ENCODE results near the gene ALKBH4. TPM values are rescaled to one million over a fixed set of nuclear protein-coding genes. Genes with fewer than 3 reads are reported as not detected.
"Not testable (repeated sequence)": the region's sequence is repeated elsewhere in the genome, so short reads cannot be mapped to it uniquely, and the experiment has no call there.

The ALKBH4 gene
- total and polyA plus RNA-seq, 2 donors from 2014 or later = 14.0 to 15.4 TPM

- H3K4me1 ChIP-seq (ENCODE audit: control insufficient read depth in 2 of 3, insufficient read depth in 2 of 3, low read depth in 1 of 3, low read length in 3 of 3); H3K36me3 ChIP-seq (ENCODE audit: control insufficient read depth in 2 of 3, insufficient read depth in 3 of 3, low read length in 3 of 3); H3K27ac ChIP-seq (ENCODE audit: low read depth in 2 of 2, low read length in 2 of 2); H3K9ac ChIP-seq (ENCODE audit: low read length in 3 of 3); H3K9me3 ChIP-seq (ENCODE audit: control insufficient read depth in 2 of 3, insufficient read depth in 1 of 3, low read length in 3 of 3); FAIRE-seq; intact Hi-C loops (cut with DNase I); H3K27me3 ChIP-seq (ENCODE audit: control insufficient read depth, insufficient read depth, low read length); H3K4me3 ChIP-seq (ENCODE audit: low read length in 3 of 3): not testable (repeated sequence)
- DNase-seq = peak in 1 of 5 donors; percentile 83
Measured at GRCh38 chr7:102490529-102491075, 25.9 kb upstream of the ALKBH4 start.

GRCh38 chr7:102484317-102484716 is 19.7 kb upstream of the ALKBH4 start:
- FAIRE-seq; DNase-seq; H3K4me3 ChIP-seq (ENCODE audit: low read length in 3 of 3); H3K4me1 ChIP-seq (ENCODE audit: control insufficient read depth in 2 of 3, insufficient read depth in 2 of 3, low read depth in 1 of 3, low read length in 3 of 3); H3K27ac ChIP-seq (ENCODE audit: low read depth in 2 of 2, low read length in 2 of 2); H3K9me3 ChIP-seq (ENCODE audit: control insufficient read depth in 2 of 3, insufficient read depth in 1 of 3, low read length in 3 of 3); intact Hi-C loops (cut with DNase I); H3K9ac ChIP-seq (ENCODE audit: low read length in 3 of 3); H3K27me3 ChIP-seq (ENCODE audit: control insufficient read depth, insufficient read depth, low read length); H3K36me3 ChIP-seq (ENCODE audit: control insufficient read depth in 2 of 3, insufficient read depth in 3 of 3, low read length in 3 of 3): not testable (repeated sequence)

- H3K4me1 ChIP-seq (ENCODE audit: control insufficient read depth in 2 of 3, insufficient read depth in 2 of 3, low read depth in 1 of 3, low read length in 3 of 3); H3K27ac ChIP-seq (ENCODE audit: low read depth in 2 of 2, low read length in 2 of 2); H3K9ac ChIP-seq (ENCODE audit: low read length in 3 of 3); H3K27me3 ChIP-seq (ENCODE audit: control insufficient read depth, insufficient read depth, low read length); H3K9me3 ChIP-seq (ENCODE audit: control insufficient read depth in 2 of 3, insufficient read depth in 1 of 3, low read length in 3 of 3); DNase-seq; H3K36me3 ChIP-seq (ENCODE audit: control insufficient read depth in 2 of 3, insufficient read depth in 3 of 3, low read length in 3 of 3); intact Hi-C loops (cut with DNase I); H3K4me3 ChIP-seq (ENCODE audit: low read length in 3 of 3); FAIRE-seq: not testable (repeated sequence)
Measured at GRCh38 chr7:102481962-102482361, 17.3 kb upstream of the ALKBH4 start.

- H3K9me3 ChIP-seq (ENCODE audit: control insufficient read depth in 2 of 3, insufficient read depth in 1 of 3, low read length in 3 of 3); H3K4me1 ChIP-seq (ENCODE audit: control insufficient read depth in 2 of 3, insufficient read depth in 2 of 3, low read depth in 1 of 3, low read length in 3 of 3); H3K4me3 ChIP-seq (ENCODE audit: low read length in 3 of 3); FAIRE-seq; H3K27me3 ChIP-seq (ENCODE audit: control insufficient read depth, insufficient read depth, low read length); intact Hi-C loops (cut with DNase I); H3K9ac ChIP-seq (ENCODE audit: low read length in 3 of 3); H3K36me3 ChIP-seq (ENCODE audit: control insufficient read depth in 2 of 3, insufficient read depth in 3 of 3, low read length in 3 of 3); H3K27ac ChIP-seq (ENCODE audit: low read depth in 2 of 2, low read length in 2 of 2): not testable (repeated sequence)
- peak in 1 of 5 donors; percentile 50 for DNase-seq
Measured at GRCh38 chr7:102479982-102480637, 15.4 kb upstream of the ALKBH4 start.

GRCh38 chr7:102479209-102479584 is 14.5 kb upstream of the ALKBH4 start:
- H3K36me3 ChIP-seq (ENCODE audit: control insufficient read depth in 2 of 3, insufficient read depth in 3 of 3, low read length in 3 of 3); H3K27me3 ChIP-seq (ENCODE audit: control insufficient read depth, insufficient read depth, low read length); H3K9me3 ChIP-seq (ENCODE audit: control insufficient read depth in 2 of 3, insufficient read depth in 1 of 3, low read length in 3 of 3); DNase-seq; intact Hi-C loops (cut with DNase I); H3K27ac ChIP-seq (ENCODE audit: low read depth in 2 of 2, low read length in 2 of 2); H3K4me1 ChIP-seq (ENCODE audit: control insufficient read depth in 2 of 3, insufficient read depth in 2 of 3, low read depth in 1 of 3, low read length in 3 of 3); FAIRE-seq; H3K9ac ChIP-seq (ENCODE audit: low read length in 3 of 3); H3K4me3 ChIP-seq (ENCODE audit: low read length in 3 of 3): not testable (repeated sequence)

Data from kidney (tissue), 11 donors.